Naive B cell (primary cell): ENCODE data around the gene TTPAL. TPM values are rescaled to one million over a fixed set of nuclear protein-coding genes. Genes with fewer than 3 reads are reported as not detected.

Source experiments
- ATAC-seq, 2 donors: fragments of 150-1000 bp; cut with Tn5 transposase; 2 replicates each; pipeline ENCODE4 v1.10.0; 2021; ENCODE audit warnings: low read depth in 2 of 2, mild to moderate bottlenecking in 2 of 2, moderate library complexity in 2 of 2
- DNase-seq: peaks from one replicate; pipeline ENCODE4 v3.0.0; 2022
- H3K27ac Mint-ChIP-seq, 6 donors: one replicate each; pipeline ENCODE4 v1.8.0; 2020 to 2022; ENCODE audit warnings: mild to moderate bottlenecking in 6 of 6, mixed read lengths in 6 of 6, moderate library complexity in 5 of 6, inconsistent platforms in 2 of 6
- H3K27me3 Mint-ChIP-seq, 3 donors: one replicate each; pipeline ENCODE4 v1.8.0; 2021 to 2022; ENCODE audit warnings: mixed read lengths in 3 of 3, mild to moderate bottlenecking in 1 of 3
- H3K36me3 Mint-ChIP-seq, 2 donors: one replicate each; pipeline ENCODE4 v1.8.0; 2020 to 2022; ENCODE audit warnings: mixed read lengths in 2 of 2, inconsistent platforms in 1 of 2, mild to moderate bottlenecking in 1 of 2
- H3K4me1 Mint-ChIP-seq, 3 donors: one replicate each; pipeline ENCODE4 v1.8.0; 2020 to 2022; ENCODE audit warnings: mixed read lengths in 3 of 3, inconsistent platforms in 1 of 3, mild to moderate bottlenecking in 1 of 3, moderate library complexity in 1 of 3
- H3K4me3 Mint-ChIP-seq, 8 donors: one replicate each; pipeline ENCODE4 v1.8.0; 2020 to 2022; ENCODE audit warnings: mild to moderate bottlenecking in 8 of 8, mixed read lengths in 8 of 8, moderate library complexity in 8 of 8, inconsistent platforms in 2 of 8
- H3K9me3 Mint-ChIP-seq, 7 donors: one replicate each; pipeline ENCODE4 v1.8.0; 2020 to 2022; ENCODE audit warnings: mixed read lengths in 7 of 7, mild to moderate bottlenecking in 5 of 7, inconsistent platforms in 2 of 7, moderate library complexity in 1 of 7
- polyA plus RNA-seq, 6 donors: library from polyadenylated mRNA; unstranded; fragments of 300-500 nt; fragmentation: Illumina TruSeq; gene quantifications; one replicate each; pipeline ENCODE4 v1.2.3, GENCODE V29; 2021; ENCODE audit warnings: low read depth in 6 of 6

TTPAL gene
- polyA plus RNA-seq, 6 donors from 2014 or later, result 4.2 to 16.3 (median 13.0) TPM

- H3K4me1 Mint-ChIP-seq, result peaks cover 9 to 24% (median 17%) of the 10 kb centered on the region in 3 donors
- H3K27ac Mint-ChIP-seq, result no peak overlapping the region
- no peak for ATAC-seq
Observed at GRCh38 chr20:44483112-44483511, 7.4 kb downstream of the TTPAL start.

GRCh38 chr20:44485078-44485829, 9.6 kb downstream of the TTPAL start:
- no peak for ATAC-seq
- H3K4me1 Mint-ChIP-seq, result peaks cover 2 to 6% (median 6%) of the 10 kb centered on the region in 3 donors
- H3K4me3 Mint-ChIP-seq, result no peak overlapping the region
- peaks cover 20 to 21% of the 10 kb centered on the region in 2 donors for H3K36me3 Mint-ChIP-seq
- H3K27ac Mint-ChIP-seq, result peak overlapping the region in 1 of 6 donors; percentile 14
- no peaks in the 10 kb centered on the region for H3K9me3 Mint-ChIP-seq
- DNase-seq, result no peak
- no peaks in the 10 kb centered on the region for H3K27me3 Mint-ChIP-seq

More at GRCh38 chr20:44483112-44483511, 7.4 kb downstream of the TTPAL start:
- H3K4me3 Mint-ChIP-seq, result no peak overlapping the region
- H3K27me3 Mint-ChIP-seq, result no peaks in the 10 kb centered on the region
- DNase-seq, result no peak
- peaks cover 1 to 9% of the 10 kb centered on the region in 2 donors for H3K36me3 Mint-ChIP-seq
- H3K9me3 Mint-ChIP-seq, result no peaks in the 10 kb centered on the region

- H3K9me3 Mint-ChIP-seq, result no peaks in the 10 kb centered on the region
- H3K4me3 Mint-ChIP-seq, result no peak overlapping the region
- H3K36me3 Mint-ChIP-seq, result peaks cover 20 to 21% of the 10 kb centered on the region in 2 donors
- peaks cover 0 to 2% (median under 1%) of the 10 kb centered on the region in 3 donors for H3K4me1 Mint-ChIP-seq
- H3K27me3 Mint-ChIP-seq, result no peaks in the 10 kb centered on the region
- peak overlapping the region in 1 of 6 donors; percentile 45 for H3K27ac Mint-ChIP-seq
- DNase-seq (no peak), ATAC-seq (no peak)
Observed at GRCh38 chr20:44485830-44486198, 10.1 kb downstream of the TTPAL start.

- ATAC-seq, result no peak
- Mint-ChIP-seq H3K4me3 (no peak overlapping the region), H3K36me3 (peaks cover 20 to 28% of the 10 kb centered on the region in 2 donors), H3K27me3 (no peaks in the 10 kb centered on the region), H3K4me1 (peaks cover 2 to 7% (median 6%) of the 10 kb centered on the region in 3 donors), H3K9me3 (no peaks in the 10 kb centered on the region), H3K27ac (peak overlapping the region in 4 of 6 donors; percentile 2 to 82 (median 61))
- no peak for DNase-seq
Observed at GRCh38 chr20:44488551-44488950, 12.9 kb downstream of the TTPAL start.

GRCh38 chr20:44489223-44489622, 13.5 kb downstream of the TTPAL start:
- Mint-ChIP-seq H3K9me3 (no peaks in the 10 kb centered on the region), H3K27me3 (no peaks in the 10 kb centered on the region), H3K4me3 (no peak overlapping the region), H3K27ac (peak overlapping the region in 2 of 6 donors; percentile 16 to 78), H3K4me1 (peaks cover 0 to 7% (median 6%) of the 10 kb centered on the region in 3 donors), H3K36me3 (peaks cover 23 to 28% of the 10 kb centered on the region in 2 donors)
- ATAC-seq (no peak), DNase-seq (no peak)

- Mint-ChIP-seq H3K27ac (peak overlapping the region in 3 of 6 donors; percentile 36 to 78 (median 69)), H3K4me1 (peaks cover 0 to 7% (median 6%) of the 10 kb centered on the region in 3 donors), H3K36me3 (peaks cover 24 to 28% of the 10 kb centered on the region in 2 donors), H3K27me3 (no peaks in the 10 kb centered on the region), H3K9me3 (no peaks in the 10 kb centered on the region), H3K4me3 (no peak overlapping the region)
- no peak for ATAC-seq
- DNase-seq, result no peak
Observed at GRCh38 chr20:44489931-44490330, 14.3 kb downstream of the TTPAL start.

GRCh38 chr20:44491635-44492395, 16.1 kb downstream of the TTPAL start:
- Mint-ChIP-seq H3K9me3 (no peaks in the 10 kb centered on the region), H3K4me3 (no peak overlapping the region), H3K27me3 (no peaks in the 10 kb centered on the region), H3K36me3 (peaks cover 27 to 35% of the 10 kb centered on the region in 2 donors), H3K4me1 (peaks cover 7 to 16% (median 11%) of the 10 kb centered on the region in 3 donors), H3K27ac (peak overlapping the region; percentile 33 to 89 (median 70))
- DNase-seq (no peak), ATAC-seq (no peak)

GRCh38 chr20:44494266-44494665, 18.6 kb downstream of the TTPAL start:
- H3K4me3 Mint-ChIP-seq, result no peak overlapping the region
- H3K4me1 Mint-ChIP-seq, result peaks cover 22 to 34% (median 28%) of the 10 kb centered on the region in 3 donors
- ATAC-seq (no peak), DNase-seq (no peak)
- H3K27me3 Mint-ChIP-seq, result no peaks in the 10 kb centered on the region
- H3K9me3 Mint-ChIP-seq, result peaks cover 0 to 4% (median 0%) of the 10 kb centered on the region in 7 donors
- peaks cover 27 to 39% of the 10 kb centered on the region in 2 donors for H3K36me3 Mint-ChIP-seq
- peak overlapping the region in 3 of 6 donors; percentile 12 to 87 (median 42) for H3K27ac Mint-ChIP-seq

- DNase-seq (no peak), ATAC-seq (no peak)
- Mint-ChIP-seq H3K36me3 (peaks cover 31 to 37% of the 10 kb centered on the region in 2 donors), H3K27ac (peak overlapping the region in 1 of 6 donors; percentile 87), H3K4me1 (peaks cover 22 to 34% (median 28%) of the 10 kb centered on the region in 3 donors), H3K9me3 (peaks cover 0 to 4% (median 0%) of the 10 kb centered on the region in 7 donors), H3K4me3 (no peak overlapping the region), H3K27me3 (no peaks in the 10 kb centered on the region)
Observed at GRCh38 chr20:44494681-44495080, 19.0 kb downstream of the TTPAL start.

GRCh38 chr20:44495257-44495656, 19.6 kb downstream of the TTPAL start:
- DNase-seq, result no peak
- Mint-ChIP-seq H3K4me3 (no peak overlapping the region), H3K4me1 (peaks cover 22 to 34% (median 28%) of the 10 kb centered on the region in 3 donors), H3K9me3 (peaks cover 0 to 4% (median 0%) of the 10 kb centered on the region in 7 donors), H3K36me3 (peaks cover 33% of the 10 kb centered on the region in 2 donors), H3K27ac (peak overlapping the region in 2 of 6 donors; percentile 41 to 71), H3K27me3 (no peaks in the 10 kb centered on the region)
- ATAC-seq, result no peak

GRCh38 chr20:44495802-44496481, 20.3 kb downstream of the TTPAL start:
- DNase-seq, result no peak
- Mint-ChIP-seq H3K27ac (peak overlapping the region in 4 of 6 donors; percentile 30 to 79 (median 56)), H3K4me3 (peak overlapping the region in 1 of 8 donors; percentile 21), H3K9me3 (peaks cover 0 to 4% (median 0%) of the 10 kb centered on the region in 7 donors), H3K36me3 (peaks cover 33 to 40% of the 10 kb centered on the region in 2 donors), H3K27me3 (no peaks in the 10 kb centered on the region), H3K4me1 (peaks cover 22 to 34% (median 28%) of the 10 kb centered on the region in 3 donors)
- no peak for ATAC-seq

GRCh38 chr20:44496976-44497375, 21.3 kb downstream of the TTPAL start:
- H3K4me1 Mint-ChIP-seq, result peaks cover 22 to 27% (median 25%) of the 10 kb centered on the region in 3 donors
- peak overlapping the region in 1 of 8 donors; percentile 76 for H3K4me3 Mint-ChIP-seq
- DNase-seq (no peak), ATAC-seq (no peak)
- H3K36me3 Mint-ChIP-seq, result peaks cover 34 to 42% of the 10 kb centered on the region in 2 donors
- H3K27ac Mint-ChIP-seq, result peak overlapping the region in 5 of 6 donors; percentile 41 to 84 (median 60)
- no peaks in the 10 kb centered on the region for H3K27me3 Mint-ChIP-seq
- H3K9me3 Mint-ChIP-seq, result peaks cover 0 to 4% (median 0%) of the 10 kb centered on the region in 7 donors

- Mint-ChIP-seq H3K27ac (peak overlapping the region in 4 of 6 donors; percentile 14 to 66 (median 48)), H3K4me3 (peak overlapping the region in 2 of 8 donors; percentile 7 to 31), H3K4me1 (peaks cover 22 to 27% (median 25%) of the 10 kb centered on the region in 3 donors), H3K9me3 (peaks cover 0 to 4% (median 0%) of the 10 kb centered on the region in 7 donors), H3K27me3 (no peaks in the 10 kb centered on the region), H3K36me3 (peaks cover 34 to 45% of the 10 kb centered on the region in 2 donors)
- no peak for DNase-seq
- ATAC-seq, result no peak
Observed at GRCh38 chr20:44497761-44498160, 22.1 kb downstream of the TTPAL start.
